SK-N-SH treated with all-trans-retinoic acid at 6 μM for 48 hours (cell line): Measurements from ENCODE around the gene IQSEC3.

Source experiments
- ATAC-seq: fragments of 200-7000 bp; cut with Tn5 transposase; 3 replicates; pipeline ENCODE4 v1.9.1; 2020; ENCODE audit warnings: mild to moderate bottlenecking, moderate library complexity
- BACH2 ChIP-seq: fragments of 250-450 bp; sonication (Bioruptor Pico); IDR thresholded peaks from 2 replicates; pipeline ENCODE4 v1.9.0; 2021; ENCODE audit warnings: mild to moderate bottlenecking, borderline replicate concordance
- CSDC2 ChIP-seq: fragments of 250-450 bp; sonication (Bioruptor Pico); IDR thresholded peaks from 2 replicates; pipeline ENCODE4 v1.5.0; 2020; ENCODE audit warnings: mild to moderate bottlenecking, moderate library complexity
- ESRRG ChIP-seq: fragments of 250-450 bp; sonication (Bioruptor Pico); IDR thresholded peaks from 2 replicates; pipeline ENCODE4 v1.6.1; 2021; ENCODE audit warnings: mild to moderate bottlenecking
- GLIS3 ChIP-seq: fragments of 250-450 bp; sonication (Bioruptor Pico); IDR thresholded peaks from 2 replicates; pipeline ENCODE4 v1.5.0; 2020; ENCODE audit warnings: mild to moderate bottlenecking, moderate library complexity
- ISL1 ChIP-seq: fragments of 250-450 bp; sonication (Bioruptor Pico); IDR thresholded peaks from 2 replicates; pipeline ENCODE4 v2.1.2; 2022; ENCODE audit warnings: mild to moderate bottlenecking, moderate library complexity
- OSR1 ChIP-seq: fragments of 250-450 bp; sonication (Bioruptor Pico); IDR thresholded peaks from 2 replicates; pipeline ENCODE4 v1.8.0; 2022; ENCODE audit warnings: moderate library complexity, mild to moderate bottlenecking, inconsistent platforms
- PPARA ChIP-seq: fragments of 250-450 bp; sonication (Bioruptor Pico); IDR thresholded peaks from 2 replicates; pipeline ENCODE4 v1.5.0; 2020; ENCODE audit warnings: mild to moderate bottlenecking, borderline replicate concordance
- RARB ChIP-seq: fragments of 250-450 bp; sonication (Bioruptor Pico); IDR thresholded peaks from 2 replicates; pipeline ENCODE4 v1.8.0; 2021; ENCODE audit warnings: mild to moderate bottlenecking, moderate library complexity
- SNAI2 ChIP-seq: fragments of 250-450 bp; sonication (Bioruptor Pico); IDR thresholded peaks from 2 replicates; pipeline ENCODE4 v1.5.0; 2020; ENCODE audit warnings: mild to moderate bottlenecking, moderate library complexity
- TOX ChIP-seq: fragments of 250-450 bp; sonication (Bioruptor Pico); IDR thresholded peaks from 2 replicates; pipeline ENCODE4 v1.8.0; 2021; ENCODE audit warnings: mild to moderate bottlenecking, moderate library complexity, borderline replicate concordance
- ZC3H10 ChIP-seq: fragments of 250-450 bp; sonication (Bioruptor Pico); IDR thresholded peaks from 2 replicates; pipeline ENCODE4 v1.5.1; 2021; ENCODE audit warnings: mild to moderate bottlenecking, moderate library complexity
- ZNF565 ChIP-seq: fragments of 450-650 bp; formaldehyde crosslinking; conservative IDR thresholded peaks from 2 replicates; pipeline ENCODE4 v1.5.0; 2020; ENCODE audit warnings: low read depth, mild to moderate bottlenecking, moderate library complexity
- ZNF8 ChIP-seq: fragments of 450-650 bp; formaldehyde crosslinking; IDR thresholded peaks from 2 replicates; pipeline ENCODE4 v1.5.0; 2020; ENCODE audit warnings: mild to moderate bottlenecking, moderate library complexity
- TF ChIP-seq, protein P1 (sequence below): fragments of 250-450 bp; sonication (Bioruptor Pico); IDR thresholded peaks from 2 replicates; pipeline ENCODE4 v1.5.0; 2020; ENCODE audit warnings: mild to moderate bottlenecking, moderate library complexity
- TF ChIP-seq, protein P2 (sequence below): fragments of 250-450 bp; sonication (Bioruptor Pico); IDR thresholded peaks from 2 replicates; pipeline ENCODE4 v1.5.1; 2020; ENCODE audit warnings: low read depth, mild to moderate bottlenecking, moderate library complexity
- TF ChIP-seq, protein P3 (sequence below): fragments of 250-450 bp; sonication (Bioruptor Pico); IDR thresholded peaks from 2 replicates; pipeline ENCODE4 v1.5.1; 2021; ENCODE audit warnings: mild to moderate bottlenecking, moderate library complexity
- TF ChIP-seq, protein P4 (sequence below): fragments of 250-450 bp; sonication (Bioruptor Pico); IDR thresholded peaks from 2 replicates; pipeline ENCODE4 v1.8.0; 2021; ENCODE audit warnings: low read depth, mild to moderate bottlenecking, moderate library complexity, borderline replicate concordance

The IQSEC3 gene

DNA sequence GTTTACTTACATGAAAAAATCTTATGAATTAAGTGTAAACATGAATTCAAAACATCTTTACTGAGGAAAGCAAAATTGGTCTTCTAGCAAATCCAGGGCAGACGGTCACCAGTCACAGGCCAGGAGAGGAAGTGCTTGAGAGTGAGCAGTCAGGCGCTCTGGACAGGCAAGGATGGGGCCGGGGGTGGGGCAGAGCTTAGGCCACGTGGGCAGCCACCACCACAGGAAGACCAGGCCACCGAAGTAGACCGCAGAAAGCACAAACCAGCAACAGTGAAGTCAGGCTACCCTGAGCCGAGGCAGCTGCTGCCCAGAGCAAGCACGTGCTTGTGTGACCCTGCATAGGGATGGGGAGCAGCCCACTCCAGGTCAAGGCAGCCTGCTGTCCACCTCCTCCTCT is 113.9 kb downstream of the IQSEC3 start:
- TF ChIP-seq ZNF8 (CRISPR knock-in tag) (no peak), BACH2 (CRISPR knock-in tag) (no peak)
- TF ChIP-seq, protein P1, sequence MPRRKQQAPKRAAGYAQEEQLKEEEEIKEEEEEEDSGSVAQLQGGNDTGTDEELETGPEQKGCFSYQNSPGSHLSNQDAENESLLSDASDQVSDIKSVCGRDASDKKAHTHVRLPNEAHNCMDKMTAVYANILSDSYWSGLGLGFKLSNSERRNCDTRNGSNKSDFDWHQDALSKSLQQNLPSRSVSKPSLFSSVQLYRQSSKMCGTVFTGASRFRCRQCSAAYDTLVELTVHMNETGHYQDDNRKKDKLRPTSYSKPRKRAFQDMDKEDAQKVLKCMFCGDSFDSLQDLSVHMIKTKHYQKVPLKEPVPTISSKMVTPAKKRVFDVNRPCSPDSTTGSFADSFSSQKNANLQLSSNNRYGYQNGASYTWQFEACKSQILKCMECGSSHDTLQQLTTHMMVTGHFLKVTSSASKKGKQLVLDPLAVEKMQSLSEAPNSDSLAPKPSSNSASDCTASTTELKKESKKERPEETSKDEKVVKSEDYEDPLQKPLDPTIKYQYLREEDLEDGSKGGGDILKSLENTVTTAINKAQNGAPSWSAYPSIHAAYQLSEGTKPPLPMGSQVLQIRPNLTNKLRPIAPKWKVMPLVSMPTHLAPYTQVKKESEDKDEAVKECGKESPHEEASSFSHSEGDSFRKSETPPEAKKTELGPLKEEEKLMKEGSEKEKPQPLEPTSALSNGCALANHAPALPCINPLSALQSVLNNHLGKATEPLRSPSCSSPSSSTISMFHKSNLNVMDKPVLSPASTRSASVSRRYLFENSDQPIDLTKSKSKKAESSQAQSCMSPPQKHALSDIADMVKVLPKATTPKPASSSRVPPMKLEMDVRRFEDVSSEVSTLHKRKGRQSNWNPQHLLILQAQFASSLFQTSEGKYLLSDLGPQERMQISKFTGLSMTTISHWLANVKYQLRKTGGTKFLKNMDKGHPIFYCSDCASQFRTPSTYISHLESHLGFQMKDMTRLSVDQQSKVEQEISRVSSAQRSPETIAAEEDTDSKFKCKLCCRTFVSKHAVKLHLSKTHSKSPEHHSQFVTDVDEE (CRISPR knock-in tag) = no peak
- ATAC-seq = no peak

DNA sequence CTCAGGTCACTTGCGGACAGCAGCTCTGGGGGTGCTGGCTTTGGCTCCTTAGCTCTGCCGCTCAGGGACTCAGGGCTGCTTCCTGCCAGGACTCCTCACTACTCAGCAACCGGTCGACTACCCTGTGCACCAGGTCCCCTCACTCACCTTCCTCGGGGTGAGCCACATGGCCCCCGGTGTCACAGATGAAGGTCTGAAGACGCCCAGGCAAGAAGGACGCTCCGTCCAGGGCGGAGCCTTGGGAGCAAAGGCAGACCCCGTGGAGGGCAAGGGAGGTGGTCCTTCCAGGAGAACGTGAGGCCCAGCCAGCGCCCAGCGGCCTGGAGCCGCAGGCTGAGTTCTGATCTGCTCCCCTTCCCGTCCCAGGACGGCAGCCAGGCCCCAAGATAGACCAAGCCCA is 115.4 kb downstream of the IQSEC3 start:
- no peak for ATAC-seq

DNA sequence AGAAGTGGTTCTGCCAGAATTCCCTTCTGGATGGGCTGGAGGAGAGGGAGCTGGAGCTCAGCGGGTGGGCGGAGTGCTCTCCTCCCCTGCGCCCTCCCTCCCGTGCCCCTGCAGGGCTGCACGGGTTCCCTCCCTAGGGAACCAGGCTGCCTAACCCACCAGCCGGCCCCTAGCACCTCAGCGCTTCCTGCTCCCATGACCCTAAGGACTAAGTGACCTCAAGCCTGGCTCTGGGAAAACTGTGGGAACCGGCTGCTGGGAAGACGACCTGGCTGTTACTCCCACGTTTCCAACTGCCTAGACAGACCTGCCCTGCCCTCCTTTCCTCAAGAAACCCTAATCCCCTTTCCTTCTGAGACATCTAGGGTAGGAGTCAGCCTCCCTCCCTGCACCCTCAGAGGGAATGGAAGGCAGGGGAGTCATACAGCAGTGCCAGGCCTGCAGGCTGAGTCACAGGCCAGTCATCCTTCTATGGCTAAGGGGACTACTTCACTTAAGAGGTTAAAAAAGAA is 115.9 kb downstream of the IQSEC3 start:
- peak; percentile 82 for ATAC-seq
- TF ChIP-seq TOX (CRISPR knock-in tag) (no peak), CSDC2 (CRISPR knock-in tag) (no peak)

More for the DNA sequence above, 115.4 kb downstream of the IQSEC3 start:
- TF ChIP-seq ZC3H10 (CRISPR knock-in tag) (no peak), TOX (CRISPR knock-in tag) (no peak), SNAI2 (CRISPR knock-in tag) (no peak), PPARA (CRISPR knock-in tag) (no peak), CSDC2 (CRISPR knock-in tag) (no peak), ESRRG (CRISPR knock-in tag) (no peak), ISL1 (CRISPR knock-in tag) (no peak), GLIS3 (no peak), ZNF565 (no peak), RARB (CRISPR knock-in tag) (no peak)
- TF ChIP-seq, protein P2, sequence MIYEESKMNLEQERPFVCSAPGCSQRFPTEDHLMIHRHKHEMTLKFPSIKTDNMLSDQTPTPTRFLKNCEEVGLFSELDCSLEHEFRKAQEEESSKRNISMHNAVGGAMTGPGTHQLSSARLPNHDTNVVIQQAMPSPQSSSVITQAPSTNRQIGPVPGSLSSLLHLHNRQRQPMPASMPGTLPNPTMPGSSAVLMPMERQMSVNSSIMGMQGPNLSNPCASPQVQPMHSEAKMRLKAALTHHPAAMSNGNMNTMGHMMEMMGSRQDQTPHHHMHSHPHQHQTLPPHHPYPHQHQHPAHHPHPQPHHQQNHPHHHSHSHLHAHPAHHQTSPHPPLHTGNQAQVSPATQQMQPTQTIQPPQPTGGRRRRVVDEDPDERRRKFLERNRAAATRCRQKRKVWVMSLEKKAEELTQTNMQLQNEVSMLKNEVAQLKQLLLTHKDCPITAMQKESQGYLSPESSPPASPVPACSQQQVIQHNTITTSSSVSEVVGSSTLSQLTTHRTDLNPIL (CRISPR knock-in tag) = no peak
- TF ChIP-seq, protein P3, sequence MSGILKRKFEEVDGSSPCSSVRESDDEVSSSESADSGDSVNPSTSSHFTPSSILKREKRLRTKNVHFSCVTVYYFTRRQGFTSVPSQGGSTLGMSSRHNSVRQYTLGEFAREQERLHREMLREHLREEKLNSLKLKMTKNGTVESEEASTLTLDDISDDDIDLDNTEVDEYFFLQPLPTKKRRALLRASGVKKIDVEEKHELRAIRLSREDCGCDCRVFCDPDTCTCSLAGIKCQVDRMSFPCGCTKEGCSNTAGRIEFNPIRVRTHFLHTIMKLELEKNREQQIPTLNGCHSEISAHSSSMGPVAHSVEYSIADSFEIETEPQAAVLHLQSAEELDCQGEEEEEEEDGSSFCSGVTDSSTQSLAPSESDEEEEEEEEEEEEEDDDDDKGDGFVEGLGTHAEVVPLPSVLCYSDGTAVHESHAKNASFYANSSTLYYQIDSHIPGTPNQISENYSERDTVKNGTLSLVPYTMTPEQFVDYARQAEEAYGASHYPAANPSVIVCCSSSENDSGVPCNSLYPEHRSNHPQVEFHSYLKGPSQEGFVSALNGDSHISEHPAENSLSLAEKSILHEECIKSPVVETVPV (CRISPR knock-in tag) = no peak
- TF ChIP-seq, protein P1 (CRISPR knock-in tag) = no peak

DNA sequence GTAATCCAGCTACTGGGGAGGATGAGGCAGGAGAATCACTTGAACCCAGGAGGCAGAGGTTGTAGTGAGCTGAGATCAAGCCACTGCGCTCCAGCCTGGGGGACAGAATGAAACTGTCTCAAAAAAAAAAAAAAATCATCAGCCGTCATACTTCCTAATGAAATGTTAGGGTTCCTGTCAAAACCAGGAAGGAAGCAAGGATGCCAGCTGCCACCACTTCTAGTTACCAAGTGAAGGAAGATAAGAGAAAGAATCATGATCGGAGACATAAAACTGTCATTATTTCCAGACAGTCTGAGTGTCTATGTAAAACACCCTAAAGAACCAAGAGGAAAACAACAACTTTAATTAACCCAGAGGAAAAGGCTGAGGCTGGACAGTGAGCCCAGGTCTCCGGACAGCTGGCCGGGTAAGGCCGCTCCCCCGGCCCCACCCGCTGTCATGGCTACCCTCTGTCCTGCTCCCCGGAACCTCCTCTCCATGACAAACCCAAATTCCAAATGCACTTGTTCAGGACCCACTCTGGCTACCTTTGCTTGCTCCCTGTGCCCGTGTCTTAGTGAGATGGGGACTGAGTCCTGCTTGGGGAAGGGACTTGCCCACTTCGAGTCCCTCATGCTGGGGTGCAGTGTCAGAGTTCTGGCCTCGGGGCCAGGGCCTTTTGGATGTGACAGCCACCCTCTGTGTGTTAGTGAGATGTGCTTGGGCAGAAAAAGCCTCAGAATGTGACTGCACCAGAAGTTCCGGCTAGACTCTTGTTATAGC is 118.4 kb downstream of the IQSEC3 start:
- no peak for ATAC-seq
- TF ChIP-seq OSR1 = no peak
- TF ChIP-seq, protein P4, sequence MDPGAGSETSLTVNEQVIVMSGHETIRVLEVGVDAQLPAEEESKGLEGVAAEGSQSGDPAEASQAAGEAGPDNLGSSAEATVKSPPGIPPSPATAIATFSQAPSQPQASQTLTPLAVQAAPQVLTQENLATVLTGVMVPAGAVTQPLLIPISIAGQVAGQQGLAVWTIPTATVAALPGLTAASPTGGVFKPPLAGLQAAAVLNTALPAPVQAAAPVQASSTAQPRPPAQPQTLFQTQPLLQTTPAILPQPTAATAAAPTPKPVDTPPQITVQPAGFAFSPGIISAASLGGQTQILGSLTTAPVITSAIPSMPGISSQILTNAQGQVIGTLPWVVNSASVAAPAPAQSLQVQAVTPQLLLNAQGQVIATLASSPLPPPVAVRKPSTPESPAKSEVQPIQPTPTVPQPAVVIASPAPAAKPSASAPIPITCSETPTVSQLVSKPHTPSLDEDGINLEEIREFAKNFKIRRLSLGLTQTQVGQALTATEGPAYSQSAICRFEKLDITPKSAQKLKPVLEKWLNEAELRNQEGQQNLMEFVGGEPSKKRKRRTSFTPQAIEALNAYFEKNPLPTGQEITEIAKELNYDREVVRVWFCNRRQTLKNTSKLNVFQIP (CRISPR knock-in tag) = no peak
- TF ChIP-seq RARB (CRISPR knock-in tag) = no peak
